OCI-LY7 (cell line): ENCODE measurements around the gene PLCB3. TPM values are rescaled to one million over a fixed set of nuclear protein-coding genes. Genes with fewer than 3 reads are reported as not detected.

ENCODE experiments used
- BruUV-seq: library from RNA; stranded (reverse); fragments of 400-500 nt; replicated peaks from 2 replicates; lab custom pipeline; 2021; lab: Mats Ljungman, UMichigan
- CTCF ChIA-PET: fragments of 300-600 bp; sonication (Branson Sonifier 250); formaldehyde crosslinking; loops from one replicate; lab custom pipeline; 2022; ENCODE audit warnings: antibody characterized with exemption; ENCODE audit not compliant: unreplicated experiment; lab: Charles Lee
- POLR2A ChIA-PET: fragments of 300-600 bp; sonication (Branson Sonifier 250); formaldehyde crosslinking; loops from one replicate; lab custom pipeline; 2022; ENCODE audit warnings: antibody characterized with exemption; lab: Charles Lee
- DNase-seq: peaks from one replicate; pipeline ENCODE4 v3.0.0-alpha.2; 2015; ENCODE audit warnings: low spot score
- H2AFZ ChIP-seq: fragments of 200-600 bp; sonication (generic), shearing (Covaris generic); 2 replicates; pipeline ENCODE4 v1.6.1; 2014; ENCODE audit warnings: mild to moderate bottlenecking, antibody characterized with exemption, low read length, moderate library complexity
- H3K27ac ChIP-seq: fragments of 200-600 bp; sonication (generic); 2 replicates; pipeline ENCODE4 v1.5.1; 2014; ENCODE audit warnings: mixed run types, low read depth, mild to moderate bottlenecking, moderate library complexity, low read length, inconsistent platforms; ENCODE audit not compliant: poor library complexity, severe bottlenecking
- H3K36me3 ChIP-seq: fragments of 200-600 bp; sonication (generic); 2 replicates; pipeline ENCODE4 v1.6.1; 2014; ENCODE audit warnings: mild to moderate bottlenecking, antibody characterized with exemption, low read length, moderate library complexity, mixed read lengths; ENCODE audit not compliant: insufficient read depth
- H3K4me1 ChIP-seq: fragments of 200-600 bp; sonication (generic); 2 replicates; pipeline ENCODE4 v1.5.1; 2014; ENCODE audit warnings: mild to moderate bottlenecking, low read length; ENCODE audit not compliant: insufficient read depth, poor library complexity, severe bottlenecking
- H3K4me2 ChIP-seq: fragments of 200-600 bp; sonication (generic); 2 replicates; pipeline ENCODE4 v1.6.1; 2014; ENCODE audit warnings: mild to moderate bottlenecking, low read length
- H3K4me3 ChIP-seq: fragments of 200-600 bp; sonication (generic); 2 replicates; pipeline ENCODE4 v1.5.1; 2014; ENCODE audit warnings: mild to moderate bottlenecking, low read depth, low read length; ENCODE audit not compliant: poor library complexity, severe bottlenecking
- H3K79me2 ChIP-seq: fragments of 200-600 bp; sonication (generic); 2 replicates; pipeline ENCODE4 v1.6.1; 2016; ENCODE audit warnings: low read depth, mild to moderate bottlenecking, low read length, moderate library complexity, mixed read lengths; ENCODE audit not compliant: insufficient read depth
- H3K9me2 ChIP-seq: fragments of 200-600 bp; sonication (generic); 2 replicates; pipeline ENCODE4 v1.6.1; 2016; ENCODE audit warnings: mild to moderate bottlenecking, low read length, mixed read lengths; ENCODE audit not compliant: insufficient read depth
- H3K9me3 ChIP-seq: fragments of 200-600 bp; sonication (generic); 2 replicates; pipeline ENCODE4 v1.6.1; 2014; ENCODE audit warnings: mild to moderate bottlenecking, mixed run types, low read length, mixed read lengths
- H4K20me1 ChIP-seq: fragments of 200-600 bp; sonication (generic); 2 replicates; pipeline ENCODE4 v1.6.1; 2014; ENCODE audit warnings: mild to moderate bottlenecking, antibody characterized with exemption, low read length, moderate library complexity, mixed read lengths; ENCODE audit not compliant: insufficient read depth
- CTCF ChIP-seq: fragments of 200-600 bp; sonication (generic); conservative IDR thresholded peaks from 2 replicates; pipeline ENCODE4 v1.5.1; 2014; ENCODE audit warnings: mild to moderate bottlenecking, antibody characterized with exemption, low read length, moderate library complexity, mixed read lengths
- EZH2phosphoT487 ChIP-seq: fragments of 200-600 bp; sonication (generic); IDR thresholded peaks from 2 replicates; pipeline ENCODE4 v1.6.1; 2018; ENCODE audit warnings: low read depth, borderline replicate concordance, mild to moderate bottlenecking, mixed run types, antibody characterized with exemption, low read length, moderate library complexity, mixed read lengths
- intact Hi-C: fragments of 100-400 bp; cut with micrococcal nuclease; formaldehyde crosslinking; loops from one replicate; pipeline ENCODE4 v1.10.0; 2022; ENCODE audit not compliant: unreplicated experiment
- small RNA-seq: library from RNA; depleted of rRNA; stranded (forward); fragments of <200 nt; gene quantifications from one replicate; pipeline ENCODE3, GENCODE V24; 2014
- total RNA-seq, 2 experiments: library from RNA; depleted of rRNA in 1 of 2; stranded (reverse); fragments of >200 nt in 1 of 2; shearing (Covaris generic) in 1 of 2; gene quantifications; 2 replicates each; pipeline ENCODE4 v1.2.3, GENCODE V29; 2014 to 2022

Gene PLCB3
- total RNA-seq, 2 experiments from 2014 or later: 7.6 to 10.3 TPM

DNA sequence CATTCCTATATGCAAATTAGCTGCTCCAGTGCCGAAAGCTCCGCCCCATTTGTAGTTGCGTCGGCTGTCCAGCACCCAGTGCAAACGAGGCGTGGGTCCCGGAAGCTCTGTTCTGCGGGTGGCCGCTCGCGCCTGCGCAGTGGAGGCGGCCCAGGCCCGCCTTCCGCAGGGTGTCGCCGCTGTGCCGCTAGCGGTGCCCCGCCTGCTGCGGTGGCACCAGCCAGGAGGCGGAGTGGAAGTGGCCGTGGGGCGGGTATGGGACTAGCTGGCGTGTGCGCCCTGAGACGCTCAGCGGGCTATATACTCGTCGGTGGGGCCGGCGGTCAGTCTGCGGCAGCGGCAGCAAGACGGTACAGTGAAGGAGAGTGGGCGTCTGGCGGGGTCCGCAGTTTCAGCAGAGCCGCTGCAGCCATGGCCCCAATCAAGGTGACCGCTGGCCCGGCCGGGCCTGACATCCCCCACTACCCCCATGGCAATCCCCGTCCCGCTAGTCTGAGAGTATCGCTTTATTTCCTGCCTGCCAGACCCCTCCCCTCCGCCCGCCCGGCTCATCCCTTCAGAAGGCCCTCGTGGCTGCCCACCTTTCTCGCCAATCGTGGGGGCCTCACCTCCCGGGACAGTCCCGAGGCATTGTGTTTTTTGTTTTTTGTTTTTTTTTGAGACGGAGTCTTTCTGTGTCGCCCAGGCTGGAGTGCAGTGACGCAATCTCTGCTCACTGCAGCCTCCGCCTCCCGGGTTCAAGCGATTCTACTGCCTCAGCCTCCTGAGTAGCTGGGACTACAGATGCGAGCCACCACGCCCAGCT is 66.8 kb downstream of the PLCB3 start, which contains the start of gene PRDX5:
PRDX5 (plus strand) TSS at position 161 of the 805 bp plus-strand sequence; CDS start at position 256, 95 bp downstream.
- BruUV-seq: no TSS peak
- CTCF ChIA-PET: interaction anchor here (0.6 to 2.1 kb wide), 16 partner anchors 10 to 457 kb away, joined by 3 to 33 read pairs (median 4); partner anchors contain the start of genes ESRRA and FERMT3

More for the DNA sequence above, 66.8 kb downstream of the PLCB3 start, which contains the start of gene PRDX5:
- intact Hi-C loops: loop anchor here (1.0 to 2.0 kb wide), 5 partner anchors 13 to 37 kb away; partner anchors contain the start of genes CCDC88B and ESRRA
- TF ChIP-seq EZH2phosphoT487 (no peak), CTCF (peak; percentile 70)
- no peaks in the 10 kb centered on the region for H3K9me3 ChIP-seq
- no peaks in the 10 kb centered on the region for H3K9me2 ChIP-seq
- peaks cover 29% of the 10 kb centered on the region for H3K4me1 ChIP-seq
- H4K20me1 ChIP-seq: no peaks in the 10 kb centered on the region
- DNase-seq: peak; percentile 98
- peak within 1 kb of the TSS; percentile 83 for H3K4me3 ChIP-seq
- H2AFZ ChIP-seq: peak within 1 kb of the TSS; percentile 57; the same call in 1 of the 2 replicates
- peaks cover 17% of the 10 kb centered on the region; the same call in 1 of the 2 replicates for H3K79me2 ChIP-seq
- peak within 1 kb of the TSS; percentile 79 for H3K4me2 ChIP-seq
- peak within 1 kb of the TSS; percentile 88 for H3K27ac ChIP-seq
- POLR2A ChIA-PET: interaction anchor here (0.5 to 2.3 kb wide), 26 partner anchors 11 to 684 kb away, joined by 3 to 22 read pairs (median 4); partner anchors contain the start of genes BAD, CCDC88B, ESRRA and FERMT3
- H3K36me3 ChIP-seq: peaks cover 76% of the 10 kb centered on the region

Small RNA genes lying within 50 kb of the gene (small RNA-seq; reads per million reads assigned to genes)
- not detected for gene RF00019

Other genes with a start within 250 kb of the PLCB3 start
- gene FLRT1, start 215.6 kb upstream of the PLCB3 start, total RNA-seq (2014; rRNA removed; shearing (Covaris generic)): not detected in 2 replicates
- 0.11 TPM in 1 of 2 replicates, not detected in the other for gene FLRT1, start 215.6 kb upstream of the PLCB3 start, total RNA-seq (2022)
- 24.8 and 25.4 TPM in 2 replicates for gene MACROD1, start 85.4 kb upstream of the PLCB3 start, total RNA-seq (2014; rRNA removed; shearing (Covaris generic))
- 14.4 and 14.7 TPM in 2 replicates for gene MACROD1, start 85.4 kb upstream of the PLCB3 start, total RNA-seq (2022)
- gene STIP1, start 65.4 kb upstream of the PLCB3 start, total RNA-seq (2014; rRNA removed; shearing (Covaris generic)): 271 and 309 TPM in 2 replicates
- 186 and 240 TPM in 2 replicates for gene STIP1, start 65.4 kb upstream of the PLCB3 start, total RNA-seq (2022)
- 116 and 120 TPM in 2 replicates for gene FERMT3, start 44.8 kb upstream of the PLCB3 start, total RNA-seq (2014; rRNA removed; shearing (Covaris generic))
- gene FERMT3, start 44.8 kb upstream of the PLCB3 start, total RNA-seq (2022): 167 and 201 TPM in 2 replicates
- 35.7 and 49.0 TPM in 2 replicates for gene TRPT1, start 25.3 kb upstream of the PLCB3 start, total RNA-seq (2014; rRNA removed; shearing (Covaris generic))
- 40.1 and 40.6 TPM in 2 replicates for gene TRPT1, start 25.3 kb upstream of the PLCB3 start, total RNA-seq (2022)
- gene NUDT22, start 25.3 kb upstream of the PLCB3 start, total RNA-seq (2014; rRNA removed; shearing (Covaris generic)): 54.6 and 81.4 TPM in 2 replicates
- 98.4 and 100 TPM in 2 replicates for gene NUDT22, start 25.3 kb upstream of the PLCB3 start, total RNA-seq (2022)
- gene DNAJC4, start 21.0 kb upstream of the PLCB3 start, total RNA-seq (2014; rRNA removed; shearing (Covaris generic)): 14.1 and 19.2 TPM in 2 replicates
- 42.4 and 56.0 TPM in 2 replicates for gene DNAJC4, start 21.0 kb upstream of the PLCB3 start, total RNA-seq (2022)
- 35.3 and 46.3 TPM in 2 replicates for gene VEGFB, start 16.9 kb upstream of the PLCB3 start, total RNA-seq (2014; rRNA removed; shearing (Covaris generic))
- 59.6 and 60.8 TPM in 2 replicates for gene VEGFB, start 16.9 kb upstream of the PLCB3 start, total RNA-seq (2022)
- 57.3 and 70.6 TPM in 2 replicates for gene FKBP2, start 10.4 kb upstream of the PLCB3 start, total RNA-seq (2014; rRNA removed; shearing (Covaris generic))
- gene FKBP2, start 10.4 kb upstream of the PLCB3 start, total RNA-seq (2022): 39.7 and 45.5 TPM in 2 replicates
- 198 and 219 TPM in 2 replicates for gene PPP1R14B, start 4.6 kb upstream of the PLCB3 start, total RNA-seq (2014; rRNA removed; shearing (Covaris generic))
- gene PPP1R14B, start 4.6 kb upstream of the PLCB3 start, total RNA-seq (2022): 207 and 223 TPM in 2 replicates
- gene BAD, start 33.1 kb downstream of the PLCB3 start, total RNA-seq (2014; rRNA removed; shearing (Covaris generic)): 43.3 and 74.2 TPM in 2 replicates
- gene BAD, start 33.1 kb downstream of the PLCB3 start, total RNA-seq (2022): 19.3 and 21.2 TPM in 2 replicates
- gene GPR137, start 34.3 kb downstream of the PLCB3 start, total RNA-seq (2014; rRNA removed; shearing (Covaris generic)): 18.3 and 19.5 TPM in 2 replicates
- 49.6 and 52.3 TPM in 2 replicates for gene GPR137, start 34.3 kb downstream of the PLCB3 start, total RNA-seq (2022)
- gene KCNK4, start 39.8 kb downstream of the PLCB3 start, total RNA-seq (2014; rRNA removed; shearing (Covaris generic)): 0.95 TPM in 1 of 2 replicates, not detected in the other
- 0.80 and 0.92 TPM in 2 replicates for gene KCNK4, start 39.8 kb downstream of the PLCB3 start, total RNA-seq (2022)
- gene CATSPERZ, start 48.8 kb downstream of the PLCB3 start, total RNA-seq (2014; rRNA removed; shearing (Covaris generic)): 0.38 and 3.2 TPM in 2 replicates
- 1.4 TPM in 1 of 2 replicates, not detected in the other for gene CATSPERZ, start 48.8 kb downstream of the PLCB3 start, total RNA-seq (2022)
- gene ESRRA, start 54.0 kb downstream of the PLCB3 start, total RNA-seq (2014; rRNA removed; shearing (Covaris generic)): 28.6 and 42.3 TPM in 2 replicates
- 44.9 and 57.8 TPM in 2 replicates for gene ESRRA, start 54.0 kb downstream of the PLCB3 start, total RNA-seq (2022)
- gene TRMT112, start 66.0 kb downstream of the PLCB3 start, total RNA-seq (2014; rRNA removed; shearing (Covaris generic)): 322 and 414 TPM in 2 replicates
- 198 and 205 TPM in 2 replicates for gene TRMT112, start 66.0 kb downstream of the PLCB3 start, total RNA-seq (2022)
- 177 and 200 TPM in 2 replicates for gene PRDX5, start 66.6 kb downstream of the PLCB3 start, total RNA-seq (2014; rRNA removed; shearing (Covaris generic))
- 168 and 217 TPM in 2 replicates for gene PRDX5, start 66.6 kb downstream of the PLCB3 start, total RNA-seq (2022)
- 40.7 and 44.1 TPM in 2 replicates for gene CCDC88B, start 88.7 kb downstream of the PLCB3 start, total RNA-seq (2014; rRNA removed; shearing (Covaris generic))
- gene CCDC88B, start 88.7 kb downstream of the PLCB3 start, total RNA-seq (2022): 61.5 and 67.2 TPM in 2 replicates
- 9.0 and 16.7 TPM in 2 replicates for gene RPS6KA4, start 107.6 kb downstream of the PLCB3 start, total RNA-seq (2014; rRNA removed; shearing (Covaris generic))
- 11.0 and 13.4 TPM in 2 replicates for gene RPS6KA4, start 107.6 kb downstream of the PLCB3 start, total RNA-seq (2022)